22Rv1 (cell line): ENCODE measurements around the gene METTL15.

Source experiments
- CTCF ChIP-seq: fragments of 450-650 bp; IDR thresholded peaks from 2 replicates; pipeline ENCODE4 v1.5.1; 2017; ENCODE audit warnings: mild to moderate bottlenecking
- ZFX ChIP-seq: fragments of 450-650 bp; IDR thresholded peaks from 2 replicates; pipeline ENCODE4 v1.6.1; 2017; ENCODE audit warnings: antibody characterized with exemption, borderline replicate concordance

- TF ChIP-seq CTCF: no peak
- TF ChIP-seq ZFX: no peak
Observed at GRCh38 chr11:28133146-28133545, 25.0 kb downstream of the METTL15 start.
